HepG2 (cell line): ENCODE measurements around the gene IGF2BP3. TPM values are rescaled to one million over a fixed set of nuclear protein-coding genes. Genes with fewer than 3 reads are reported as not detected.

Source experiments
- CAMTA2 ChIP-seq: sonication (generic); formaldehyde crosslinking; IDR thresholded peaks from 2 replicates; pipeline ENCODE4 v1.4.0; 2020; ENCODE audit warnings: mild to moderate bottlenecking, missing genetic modification reagents, borderline replicate concordance
- CREB1 ChIP-seq, 2 experiments: fragments of 450-650 bp in 1 of 2; IDR thresholded peaks; 2 replicates each; pipeline ENCODE4 v1.6.1; 2016 to 2017; ENCODE audit warnings: control low read depth in 1 of 2, mild to moderate bottlenecking in 1 of 2, missing compliant biosample characterization in 1 of 2, missing genetic modification characterization in 1 of 2
- MBD4 ChIP-seq: IDR thresholded peaks from 2 replicates; pipeline ENCODE4 v1.6.1; 2012; ENCODE audit warnings: low read length, inconsistent platforms, borderline replicate concordance
- MLX ChIP-seq: IDR thresholded peaks from 2 replicates; pipeline ENCODE4 v1.6.1; 2016
- NFE2L2 ChIP-seq: fragments of 150-350 bp; IDR thresholded peaks from 2 replicates; pipeline ENCODE4 v1.6.1; 2014; ENCODE audit warnings: low read length
- NR2F6 ChIP-seq, 2 experiments: IDR thresholded peaks; 2 replicates each; pipeline ENCODE4 v1.6.1; 2016; ENCODE audit warnings: antibody characterized with exemption in 1 of 2, mild to moderate bottlenecking in 1 of 2
- RXRB ChIP-seq: IDR thresholded peaks from 2 replicates; pipeline ENCODE4 v1.6.1; 2016; ENCODE audit warnings: borderline replicate concordance, missing genetic modification reagents, missing compliant biosample characterization
- SALL1 ChIP-seq: sonication (generic); formaldehyde crosslinking; IDR thresholded peaks from 2 replicates; pipeline ENCODE4 v1.8.0; 2022; ENCODE audit warnings: mild to moderate bottlenecking, missing genetic modification reagents
- SETDB1 ChIP-seq: sonication (generic); formaldehyde crosslinking; IDR thresholded peaks from 2 replicates; pipeline ENCODE4 v1.5.1; 2020; ENCODE audit warnings: missing genetic modification reagents, mild to moderate bottlenecking, borderline replicate concordance
- ZNF331 ChIP-seq: sonication (generic); formaldehyde crosslinking; IDR thresholded peaks from 2 replicates; pipeline ENCODE4 v1.4.0; 2020; ENCODE audit warnings: missing genetic modification reagents
- ZNF335 ChIP-seq: sonication (generic); formaldehyde crosslinking; IDR thresholded peaks from 2 replicates; pipeline ENCODE4 v1.4.0; 2020; ENCODE audit warnings: missing genetic modification reagents
- ZNF496 ChIP-seq: sonication (generic); formaldehyde crosslinking; IDR thresholded peaks from 2 replicates; pipeline ENCODE4 v1.8.1; 2023; ENCODE audit warnings: mild to moderate bottlenecking, moderate library complexity, missing genetic modification reagents; ENCODE audit not compliant: insufficient replicate concordance
- ZNF503 ChIP-seq: sonication (generic); formaldehyde crosslinking; IDR thresholded peaks from 2 replicates; pipeline ENCODE4 v1.4.0; 2020; ENCODE audit warnings: missing genetic modification reagents
- ZNF841 ChIP-seq: sonication (generic); formaldehyde crosslinking; IDR thresholded peaks from 2 replicates; pipeline ENCODE4 v1.8.1; 2023; ENCODE audit warnings: missing genetic modification reagents, borderline replicate concordance
- ZSCAN21 ChIP-seq: sonication (generic); formaldehyde crosslinking; IDR thresholded peaks from 2 replicates; pipeline ENCODE4 v1.8.0; 2022; ENCODE audit warnings: mild to moderate bottlenecking, missing genetic modification reagents, moderate library complexity, borderline replicate concordance
- polyA plus RNA-seq, 8 experiments: library from polyadenylated mRNA; depleted of rRNA in 3 of 8; stranded (reverse) in 7 of 8; unstranded in 1 of 8; fragments of >200 nt; fragmentation: Illumina TruSeq in 4 of 8; extraction: Trizol in 4 of 8; gene quantifications; 2 replicates each; pipeline versions ENCODE4 v1.2.1 to v1.2.3, GENCODE V29; 2011 to 2016; ENCODE audit warnings: low read depth in 4 of 8, missing spikeins in 1 of 8, mixed read lengths in 1 of 8; ENCODE audit not compliant: insufficient read depth in 1 of 8
- total RNA-seq, 5 experiments: library from RNA; depleted of rRNA; stranded (reverse); fragments of >200 nt; fragmentation: Illumina TruSeq; extraction: Trizol; gene quantifications; 2 replicates each; pipeline ENCODE4 v1.2.3, GENCODE V29; 2016; ENCODE audit warnings: low read depth in 1 of 5
- TF ChIP-seq, protein P1 (sequence below): IDR thresholded peaks from 2 replicates; pipeline ENCODE4 v1.6.1; 2016; ENCODE audit warnings: low read depth
- TF ChIP-seq, protein P2 (sequence below), 2 experiments: sonication (generic) in 1 of 2; formaldehyde crosslinking in 1 of 2; IDR thresholded peaks; 2 replicates each; pipeline versions ENCODE4 v1.4.0 to v1.6.1; 2016 to 2020; ENCODE audit warnings: borderline replicate concordance in 1 of 2, low read depth in 1 of 2, mild to moderate bottlenecking in 1 of 2, missing genetic modification reagents in 1 of 2
- TF ChIP-seq, protein P3 (sequence below): sonication (generic); formaldehyde crosslinking; IDR thresholded peaks from 2 replicates; pipeline ENCODE4 v1.4.0; 2020; ENCODE audit warnings: missing genetic modification reagents

IGF2BP3 gene
- total and polyA plus RNA-seq, 2 of the 13 experiments (the other 11 are each of a cell fraction or from before 2014, with no cell fraction given), result 37.7 to 39.5 TPM

DNA sequence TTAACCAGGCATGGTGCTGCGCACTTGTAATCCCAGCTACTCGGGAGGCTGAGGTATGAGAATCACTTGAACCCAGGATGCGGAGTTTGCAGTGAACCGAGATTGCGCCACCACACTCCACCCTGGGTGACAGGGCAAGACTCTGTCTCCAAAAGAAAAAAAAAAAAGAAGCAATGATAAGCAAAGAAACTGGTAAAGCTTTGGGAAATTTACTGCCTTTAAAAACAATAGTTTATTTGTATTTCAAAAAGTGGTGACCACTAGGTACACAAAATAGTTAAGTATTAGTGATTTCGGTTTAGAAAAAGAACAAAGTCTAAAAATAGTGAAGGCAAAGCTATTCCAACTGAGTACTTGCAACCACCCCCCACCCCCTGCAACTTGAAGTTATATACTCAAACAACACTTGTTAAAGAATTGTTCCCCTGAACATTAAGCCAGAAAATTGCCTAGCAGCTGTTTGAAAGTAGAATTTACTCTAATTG is 133.4 kb downstream of the IGF2BP3 start (continued):
- TF ChIP-seq RXRB (CRISPR knock-in tag) (peak; percentile 42; the same call in 1 of the 2 replicates), ZNF335 (no peak), ZNF841 (CRISPR knock-in tag) (no peak), MBD4 (no peak), ZNF331 (CRISPR knock-in tag) (no peak), CREB1 (IDR thresholded peaks at IDR 0.05) (no peak), CREB1 (CRISPR knock-in tag; IDR thresholded peaks at IDR 0.05) (peak; percentile 60), NFE2L2 (no peak), NR2F6 (IDR thresholded peaks at IDR 0.05) (peak; percentile 67), NR2F6 (CRISPR knock-in tag; IDR thresholded peaks at IDR 0.05) (peak; percentile 47; the same call in 1 of the 2 replicates), MLX (CRISPR knock-in tag) (peak; percentile 32; the same call in 1 of the 2 replicates), CAMTA2 (CRISPR knock-in tag) (no peak), ZNF496 (CRISPR knock-in tag) (no peak), ZNF503 (CRISPR knock-in tag) (no peak), SETDB1 (CRISPR knock-in tag) (no peak), SALL1 (CRISPR knock-in tag) (peak; percentile 75), ZSCAN21 (CRISPR knock-in tag) (no peak)
- TF ChIP-seq, protein P1, sequence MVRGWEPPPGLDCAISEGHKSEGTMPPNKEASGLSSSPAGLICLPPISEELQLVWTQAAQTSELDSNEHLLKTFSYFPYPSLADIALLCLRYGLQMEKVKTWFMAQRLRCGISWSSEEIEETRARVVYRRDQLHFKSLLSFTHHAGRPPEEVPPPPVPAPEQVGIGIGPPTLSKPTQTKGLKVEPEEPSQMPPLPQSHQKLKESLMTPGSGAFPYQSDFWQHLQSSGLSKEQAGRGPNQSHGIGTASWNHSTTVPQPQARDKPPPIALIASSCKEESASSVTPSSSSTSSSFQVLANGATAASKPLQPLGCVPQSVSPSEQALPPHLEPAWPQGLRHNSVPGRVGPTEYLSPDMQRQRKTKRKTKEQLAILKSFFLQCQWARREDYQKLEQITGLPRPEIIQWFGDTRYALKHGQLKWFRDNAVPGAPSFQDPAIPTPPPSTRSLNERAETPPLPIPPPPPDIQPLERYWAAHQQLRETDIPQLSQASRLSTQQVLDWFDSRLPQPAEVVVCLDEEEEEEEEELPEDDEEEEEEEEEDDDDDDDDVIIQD (CRISPR knock-in tag), result peak; percentile 55; the same call in 1 of the 2 replicates
- TF ChIP-seq, protein P2, sequence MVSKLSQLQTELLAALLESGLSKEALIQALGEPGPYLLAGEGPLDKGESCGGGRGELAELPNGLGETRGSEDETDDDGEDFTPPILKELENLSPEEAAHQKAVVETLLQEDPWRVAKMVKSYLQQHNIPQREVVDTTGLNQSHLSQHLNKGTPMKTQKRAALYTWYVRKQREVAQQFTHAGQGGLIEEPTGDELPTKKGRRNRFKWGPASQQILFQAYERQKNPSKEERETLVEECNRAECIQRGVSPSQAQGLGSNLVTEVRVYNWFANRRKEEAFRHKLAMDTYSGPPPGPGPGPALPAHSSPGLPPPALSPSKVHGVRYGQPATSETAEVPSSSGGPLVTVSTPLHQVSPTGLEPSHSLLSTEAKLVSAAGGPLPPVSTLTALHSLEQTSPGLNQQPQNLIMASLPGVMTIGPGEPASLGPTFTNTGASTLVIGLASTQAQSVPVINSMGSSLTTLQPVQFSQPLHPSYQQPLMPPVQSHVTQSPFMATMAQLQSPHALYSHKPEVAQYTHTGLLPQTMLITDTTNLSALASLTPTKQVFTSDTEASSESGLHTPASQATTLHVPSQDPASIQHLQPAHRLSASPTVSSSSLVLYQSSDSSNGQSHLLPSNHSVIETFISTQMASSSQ (IDR thresholded peaks at IDR 0.05; ENCODE audit: low read depth), result peak; percentile 63; the same call in 1 of the 2 replicates
- TF ChIP-seq, protein P2 (CRISPR knock-in tag; IDR thresholded peaks at IDR 0.05; ENCODE audit: borderline replicate concordance), result peak; percentile 16; the same call in 1 of the 2 replicates
- TF ChIP-seq, protein P3, sequence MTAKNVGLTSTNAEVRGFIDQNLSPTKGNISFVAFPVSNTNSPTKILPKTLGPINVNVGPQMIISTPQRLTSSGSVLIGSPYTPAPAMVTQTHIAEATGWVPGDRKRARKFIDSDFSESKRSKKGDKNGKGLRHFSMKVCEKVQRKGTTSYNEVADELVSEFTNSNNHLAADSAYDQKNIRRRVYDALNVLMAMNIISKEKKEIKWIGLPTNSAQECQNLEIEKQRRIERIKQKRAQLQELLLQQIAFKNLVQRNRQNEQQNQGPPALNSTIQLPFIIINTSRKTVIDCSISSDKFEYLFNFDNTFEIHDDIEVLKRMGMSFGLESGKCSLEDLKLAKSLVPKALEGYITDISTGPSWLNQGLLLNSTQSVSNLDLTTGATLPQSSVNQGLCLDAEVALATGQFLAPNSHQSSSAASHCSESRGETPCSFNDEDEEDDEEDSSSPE, result no peak
